Activated naive CD4-positive, alpha-beta T cell treated with anti-CD3 and anti-CD28 coated beads, Interleukin-2, amount 10 ng/mL, durations not matched to agents 5 hours and 36 hours (primary cell): ENCODE data around the gene APPL1. TPM values are rescaled to one million over a fixed set of nuclear protein-coding genes. Genes with fewer than 3 reads are reported as not detected.

Experiments
- total RNA-seq, 2 experiments: library from RNA; stranded (reverse); gene quantifications; one replicate each; pipeline ENCODE4 v1.2.3, GENCODE V29; 2021

Gene APPL1
- total RNA-seq, result 10 to 100 TPM; 31.6 to 36.3 TPM

GRCh38 chr3:57227204-57227929 lies at the start of gene APPL1:
APPL1 (plus strand) TSS chr3:57227729; CDS start chr3:57227884, 155 bp downstream.

DNA sequence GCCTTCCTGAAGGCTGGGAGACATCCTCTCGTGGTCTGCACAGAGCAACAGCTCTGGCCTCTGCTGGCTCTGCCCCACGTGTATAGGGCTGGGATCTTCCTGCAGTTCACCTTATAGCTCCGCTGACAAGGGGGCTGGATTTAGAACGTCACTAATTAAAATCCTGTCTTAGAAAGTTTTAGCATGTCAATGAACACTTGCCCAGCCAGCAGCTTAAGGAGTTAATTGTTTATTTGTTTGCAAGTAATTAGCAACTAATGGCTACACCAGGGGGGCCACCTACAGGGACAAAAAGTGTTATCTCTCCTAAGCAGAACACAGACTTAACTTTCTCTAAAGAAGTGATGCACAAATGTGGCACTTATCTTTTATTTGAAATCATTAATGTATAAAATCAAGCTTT lies 27.6 kb upstream of the APPL1 start, which contains the start of gene HESX1:
Gene HESX1, minus strand, starts transcription at position 84 of the 403 bp plus-strand sequence. Its CDS starts 60 bp downstream, at position 24.

GRCh38 chr3:57292159-57292896 lies 64.8 kb downstream of the APPL1 start, which contains the start of gene ASB14:
ASB14 (minus strand) TSS chr3:57292685; CDS start chr3:57292033, 652 bp downstream.

Other genes starting within 250 kb of the APPL1 start
- not detected for gene SPATA12, start 167.1 kb upstream of the APPL1 start, total RNA-seq
- not detected for gene IL17RD, start 62.4 kb upstream of the APPL1 start, total RNA-seq
- gene HESX1, start 27.8 kb upstream of the APPL1 start, total RNA-seq, result under 1 TPM in 1 of 2 experiments, not detected in 1; 0.24 TPM
- gene ASB14, start 65.0 kb downstream of the APPL1 start, total RNA-seq, result not detected